Measurements from ENCODE around the gene NR1D1.

The NR1D1 gene

GRCh38 chr17:40097087-40097486 lies 3.3 kb downstream of the NR1D1 start:
- no peak for DNase-seq (ENCODE audit: low spot score)

- no peak for DNase-seq (ENCODE audit: low spot score)
These were observed 4.2 kb downstream of the NR1D1 start for GRCh38 chr17:40095944-40096791.

GRCh38 chr17:40095351-40095943 lies 4.9 kb downstream of the NR1D1 start:
- DNase-seq (ENCODE audit: low spot score): no peak

GRCh38 chr17:40094874-40095273 lies 5.5 kb downstream of the NR1D1 start:
- DNase-seq (ENCODE audit: low spot score): no peak

GRCh38 chr17:40093580-40094201 lies 6.7 kb downstream of the NR1D1 start:
- no peak for DNase-seq (ENCODE audit: low spot score)

- DNase-seq (ENCODE audit: low spot score): no peak
These were observed 7.3 kb downstream of the NR1D1 start for GRCh38 chr17:40093005-40093579.

GRCh38 chr17:40092581-40092980 lies 7.8 kb downstream of the NR1D1 start:
- no peak for DNase-seq (ENCODE audit: low spot score)

- no peak for DNase-seq (ENCODE audit: low spot score)
These were observed 8.5 kb downstream of the NR1D1 start for GRCh38 chr17:40091691-40092397.

- DNase-seq (ENCODE audit: low spot score): no peak
These were observed 9.9 kb downstream of the NR1D1 start for GRCh38 chr17:40090237-40091119.

GRCh38 chr17:40089077-40089895 lies 11.1 kb downstream of the NR1D1 start:
- DNase-seq (ENCODE audit: low spot score): no peak

- DNase-seq (ENCODE audit: low spot score): no peak
These were observed 12.3 kb downstream of the NR1D1 start for GRCh38 chr17:40087903-40088718.

GRCh38 chr17:40087049-40087794 lies 13.2 kb downstream of the NR1D1 start:
- no peak for DNase-seq (ENCODE audit: low spot score)

- DNase-seq (ENCODE audit: low spot score): no peak
These were observed 14.0 kb downstream of the NR1D1 start for GRCh38 chr17:40086150-40087044.

GRCh38 chr17:40084477-40084876 lies 15.9 kb downstream of the NR1D1 start:
- DNase-seq (ENCODE audit: low spot score): no peak

- DNase-seq (ENCODE audit: low spot score): no peak
These were observed 20.8 kb downstream of the NR1D1 start for GRCh38 chr17:40079545-40079944.

- DNase-seq (ENCODE audit: low spot score): no peak
These were observed 23.8 kb downstream of the NR1D1 start for GRCh38 chr17:40076591-40076990.

GRCh38 chr17:40075942-40076498 lies 24.4 kb downstream of the NR1D1 start:
- no peak for DNase-seq (ENCODE audit: low spot score)

Data from RKO (cell line).